GM23248 (cell line): ENCODE results near the gene PPM1H.

Experiments used
- EZH2 ChIP-seq: fragments of 200-600 bp; sonication (generic); IDR thresholded peaks from 2 replicates; pipeline ENCODE4 v1.6.1; 2018; ENCODE audit warnings: antibody characterized with exemption, mild to moderate bottlenecking; ENCODE audit not compliant: insufficient read depth, poor library complexity, severe bottlenecking
- EZH2phosphoT487 ChIP-seq: fragments of 200-600 bp; sonication (generic); IDR thresholded peaks from 2 replicates; pipeline ENCODE4 v1.6.1; 2018; ENCODE audit warnings: antibody characterized with exemption, moderate library complexity, mild to moderate bottlenecking, low read depth; ENCODE audit not compliant: insufficient read depth

DNA sequence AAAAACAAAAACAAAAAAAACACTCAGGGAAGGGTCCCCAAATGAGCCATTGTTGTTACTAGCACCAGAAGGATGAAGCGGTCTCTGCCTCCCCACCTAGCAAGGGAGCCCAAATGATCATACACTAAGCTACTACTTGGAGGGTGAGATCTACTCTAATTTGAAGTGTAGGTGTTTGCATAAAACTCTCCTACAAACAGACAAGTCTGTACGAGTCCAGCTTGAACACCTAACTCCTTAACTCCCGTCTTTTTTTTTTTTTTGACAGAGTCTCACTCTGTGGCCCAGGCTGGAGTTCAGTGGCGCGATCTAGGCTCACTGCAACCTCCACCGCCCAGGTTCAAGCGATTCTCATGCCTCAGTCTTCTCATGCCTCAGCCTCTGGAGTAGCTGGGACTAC is 132.6 kb downstream of the PPM1H start:
- TF ChIP-seq EZH2phosphoT487 (no peak), EZH2 (no peak)
